ENCODE data around the gene PACS2.

PACS2 gene

DNA sequence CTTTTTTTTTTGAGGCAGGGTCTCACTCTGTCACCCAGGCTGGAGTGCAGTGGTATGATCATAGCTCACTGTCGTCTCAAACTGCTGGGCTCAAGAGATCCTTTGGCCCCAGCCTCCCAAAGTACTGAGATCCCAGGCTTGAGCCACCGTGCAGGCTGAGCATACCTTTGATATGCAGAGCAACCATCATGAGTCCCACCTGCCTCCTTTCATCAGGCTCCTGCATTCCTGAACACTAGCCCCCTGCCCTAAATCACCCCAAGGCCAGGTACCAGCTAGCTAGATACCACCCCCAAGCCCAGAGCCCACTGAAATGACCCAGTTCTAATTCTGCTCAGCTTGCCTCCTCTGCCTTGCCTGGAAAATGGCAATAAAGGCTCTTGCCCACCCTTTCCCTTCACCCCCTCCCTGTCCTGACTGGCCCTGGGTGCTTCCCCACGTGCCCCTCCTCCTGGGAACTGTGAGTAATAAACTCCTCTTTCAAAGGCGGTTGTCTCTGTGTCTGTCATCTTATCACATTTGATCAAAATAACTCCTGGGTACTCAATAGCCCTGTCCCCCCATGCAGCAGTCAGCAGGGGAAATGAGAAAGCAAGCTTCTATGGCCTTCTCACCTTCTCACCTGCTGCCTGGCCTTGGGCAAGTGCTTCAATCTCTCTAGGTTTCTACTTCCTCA, 7.4 kb upstream of the PACS2 start:
- no peaks in the 10 kb centered on the region for H3K36me3 ChIP-seq
- H3K9me3 ChIP-seq (ENCODE audit: severe bottlenecking): no peaks in the 10 kb centered on the region
- no peak for DNase-seq
- H3K27me3 ChIP-seq (ENCODE audit: insufficient read depth, low read depth, severe bottlenecking): no peaks in the 10 kb centered on the region
- no peak overlapping the region for H3K4me3 ChIP-seq (ENCODE audit: low read depth, low read length)
- H3K27ac ChIP-seq: no peak overlapping the region
- TF ChIP-seq, protein P1, sequence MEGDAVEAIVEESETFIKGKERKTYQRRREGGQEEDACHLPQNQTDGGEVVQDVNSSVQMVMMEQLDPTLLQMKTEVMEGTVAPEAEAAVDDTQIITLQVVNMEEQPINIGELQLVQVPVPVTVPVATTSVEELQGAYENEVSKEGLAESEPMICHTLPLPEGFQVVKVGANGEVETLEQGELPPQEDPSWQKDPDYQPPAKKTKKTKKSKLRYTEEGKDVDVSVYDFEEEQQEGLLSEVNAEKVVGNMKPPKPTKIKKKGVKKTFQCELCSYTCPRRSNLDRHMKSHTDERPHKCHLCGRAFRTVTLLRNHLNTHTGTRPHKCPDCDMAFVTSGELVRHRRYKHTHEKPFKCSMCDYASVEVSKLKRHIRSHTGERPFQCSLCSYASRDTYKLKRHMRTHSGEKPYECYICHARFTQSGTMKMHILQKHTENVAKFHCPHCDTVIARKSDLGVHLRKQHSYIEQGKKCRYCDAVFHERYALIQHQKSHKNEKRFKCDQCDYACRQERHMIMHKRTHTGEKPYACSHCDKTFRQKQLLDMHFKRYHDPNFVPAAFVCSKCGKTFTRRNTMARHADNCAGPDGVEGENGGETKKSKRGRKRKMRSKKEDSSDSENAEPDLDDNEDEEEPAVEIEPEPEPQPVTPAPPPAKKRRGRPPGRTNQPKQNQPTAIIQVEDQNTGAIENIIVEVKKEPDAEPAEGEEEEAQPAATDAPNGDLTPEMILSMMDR (IDR thresholded peaks at IDR 0.05; ENCODE audit: low read depth, low read length): no peak

DNA sequence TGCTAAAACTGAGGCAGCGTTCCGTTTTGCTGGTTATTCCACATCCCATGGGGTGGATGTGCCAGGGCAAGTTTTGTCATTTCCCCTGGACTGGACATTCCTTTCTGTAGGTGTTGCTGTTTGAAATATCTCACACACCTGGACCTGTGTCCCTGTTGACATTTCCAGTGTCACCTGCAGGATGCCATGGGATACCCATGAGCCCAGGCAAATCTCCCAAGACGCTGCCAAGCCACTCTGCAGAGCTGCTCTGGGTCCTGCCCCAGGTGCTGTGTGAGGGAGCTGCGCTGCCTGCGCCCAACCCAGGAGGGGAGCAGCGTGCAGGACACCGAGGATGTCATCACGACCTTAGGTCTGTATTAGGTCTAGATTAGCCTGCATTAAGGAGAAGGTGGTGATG, 5.2 kb upstream of the PACS2 start:
- H3K36me3 ChIP-seq: no peaks in the 10 kb centered on the region
- H3K27ac ChIP-seq: no peak overlapping the region
- no peak for DNase-seq
- no peaks in the 10 kb centered on the region for H3K9me3 ChIP-seq (ENCODE audit: severe bottlenecking)
- TF ChIP-seq, protein P1 (IDR thresholded peaks at IDR 0.05; ENCODE audit: low read depth, low read length): no peak
- no peak overlapping the region for H3K4me3 ChIP-seq (ENCODE audit: low read depth, low read length)
- no peaks in the 10 kb centered on the region for H3K27me3 ChIP-seq (ENCODE audit: insufficient read depth, low read depth, severe bottlenecking)

- Histone ChIP-seq H3K27me3 (ENCODE audit: insufficient read depth, low read depth, severe bottlenecking) (no peaks in the 10 kb centered on the region), H3K27ac (peak overlapping the region; percentile 29; the same call in 1 of the 2 replicates), H3K9me3 (ENCODE audit: severe bottlenecking) (no peaks in the 10 kb centered on the region), H3K36me3 (no peaks in the 10 kb centered on the region), H3K4me3 (ENCODE audit: low read depth, low read length) (no peak overlapping the region)
- peak; percentile 59 for DNase-seq
- TF ChIP-seq, protein P1 (IDR thresholded peaks at IDR 0.05; ENCODE audit: low read depth, low read length): no peak
Measured at GRCh38 chr14:105311838-105312237, 2.7 kb upstream of the PACS2 start.

GRCh38 chr14:105312973-105313372, 1.6 kb upstream of the PACS2 start:
- Histone ChIP-seq H3K9me3 (ENCODE audit: severe bottlenecking) (no peaks in the 10 kb centered on the region), H3K27me3 (ENCODE audit: insufficient read depth, low read depth, severe bottlenecking) (no peaks in the 10 kb centered on the region), H3K27ac (peak overlapping the region; percentile 90), H3K36me3 (no peaks in the 10 kb centered on the region), H3K4me3 (ENCODE audit: low read depth, low read length) (no peak overlapping the region)
- DNase-seq: no peak
- TF ChIP-seq, protein P1 (IDR thresholded peaks at IDR 0.05; ENCODE audit: low read depth, low read length): no peak

DNA sequence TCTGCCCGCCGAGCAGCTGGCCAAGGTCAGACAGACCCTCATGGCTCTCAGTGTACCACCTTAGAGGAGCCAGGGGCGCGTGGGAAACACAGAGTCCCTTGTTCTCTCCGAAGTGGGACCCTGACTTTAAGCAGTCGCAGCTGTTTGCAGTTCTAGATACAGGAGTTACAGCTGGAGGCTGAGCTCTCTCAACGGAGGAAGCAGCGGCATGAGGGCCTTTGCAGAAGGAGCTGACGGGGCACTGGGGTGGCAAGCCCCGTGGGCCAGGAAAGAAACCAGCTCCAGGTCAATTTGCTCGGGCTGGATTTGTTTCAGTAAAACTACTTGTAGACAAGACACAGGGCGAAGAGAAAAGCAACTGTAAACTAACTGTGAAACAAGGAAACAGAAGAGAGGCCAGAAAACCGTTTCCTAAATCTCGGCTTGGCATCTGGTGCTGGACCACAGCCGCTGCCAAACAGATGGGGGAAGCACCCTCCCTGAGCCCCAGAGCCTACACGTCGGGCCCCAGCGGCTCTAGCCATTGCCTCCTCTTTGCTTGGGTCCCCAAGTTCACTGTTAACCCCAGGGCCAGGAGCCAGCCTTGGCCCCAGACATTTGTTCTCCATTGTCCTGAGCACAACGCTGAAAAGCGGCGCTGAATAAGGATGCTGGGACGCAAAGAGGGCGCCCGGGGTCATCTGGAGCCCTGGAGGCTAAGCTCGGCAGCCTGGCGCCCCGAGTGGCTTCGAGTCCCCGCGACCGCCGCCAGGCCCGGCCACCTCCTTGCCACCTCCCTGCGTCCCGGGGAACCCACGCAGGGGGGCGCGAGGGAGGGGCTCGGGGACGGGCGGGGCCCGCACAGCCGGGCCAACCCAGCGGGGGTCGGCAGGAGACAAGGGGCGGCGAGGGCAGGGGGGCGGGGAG, 914 bp upstream of the PACS2 start:
- no peaks in the 10 kb centered on the region for H3K9me3 ChIP-seq (ENCODE audit: severe bottlenecking)
- DNase-seq: no peak
- H3K36me3 ChIP-seq: no peaks in the 10 kb centered on the region
- no peaks in the 10 kb centered on the region for H3K27me3 ChIP-seq (ENCODE audit: insufficient read depth, low read depth, severe bottlenecking)
- H3K4me3 ChIP-seq (ENCODE audit: low read depth, low read length): peak overlapping the region; percentile 50
- TF ChIP-seq, protein P1 (IDR thresholded peaks at IDR 0.05; ENCODE audit: low read depth, low read length): no peak
- H3K27ac ChIP-seq: peak overlapping the region; percentile 90
